ENCODE measurements around the gene CGNL1. TPM values are rescaled to one million over a fixed set of nuclear protein-coding genes. Genes with fewer than 3 reads are reported as not detected.

The CGNL1 gene
- total RNA-seq, 1 donor from 2014 or later: 4.0 TPM

GRCh38 chr15:57592836-57593420, 216.6 kb downstream of the CGNL1 start:
- DNase-seq (ENCODE audit: low read depth): no peak

DNA sequence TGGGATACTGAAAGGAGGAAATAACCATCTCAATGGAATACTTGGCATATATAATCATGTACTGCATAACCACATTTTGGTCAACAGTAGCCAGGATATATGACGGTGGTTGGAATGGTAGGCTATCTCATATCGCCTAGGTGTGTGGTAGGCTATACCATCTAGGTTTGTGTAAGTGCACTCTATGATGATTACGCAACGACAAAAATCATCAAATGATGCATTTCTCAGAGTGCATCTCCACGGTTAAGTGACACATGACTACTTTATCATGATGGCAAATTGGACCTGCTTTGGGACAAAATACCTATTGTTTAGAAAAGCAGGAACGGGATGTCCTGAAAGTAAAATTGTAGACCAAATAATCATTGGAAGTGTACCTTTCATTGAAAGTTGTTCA, 218.2 kb downstream of the CGNL1 start:
- no peak for DNase-seq (ENCODE audit: low read depth)

GRCh38 chr15:57595011-57595866, 218.9 kb downstream of the CGNL1 start:
- peak; percentile 81 for DNase-seq (ENCODE audit: low read depth)

DNA sequence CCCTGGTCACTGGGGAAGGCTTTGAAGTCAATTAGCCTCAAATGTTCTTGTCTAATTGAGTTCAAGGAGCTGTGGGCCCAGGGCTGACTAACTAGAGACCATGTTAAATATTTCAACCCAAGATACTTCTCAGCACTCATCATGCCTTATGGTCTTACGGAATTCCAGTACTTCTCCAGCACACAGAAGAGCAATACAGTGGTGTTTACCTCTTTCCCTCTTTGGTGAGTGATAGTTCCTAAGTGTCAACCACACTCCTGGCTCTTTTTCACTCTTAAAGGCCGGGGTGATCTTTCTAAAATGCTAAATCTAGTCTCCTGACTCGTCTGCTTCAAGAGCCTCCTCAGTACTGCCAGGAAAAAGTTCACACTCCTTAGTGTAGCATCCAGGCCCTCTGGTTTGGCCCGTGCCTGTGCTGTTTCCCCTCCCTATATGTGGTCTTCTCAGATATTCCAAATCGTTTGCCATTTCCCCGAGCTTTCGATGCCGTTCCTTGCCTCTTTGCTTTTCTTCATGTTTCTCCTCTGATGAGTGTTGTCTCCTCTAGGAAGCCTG, 220.1 kb downstream of the CGNL1 start:
- peak; percentile 81 for DNase-seq (ENCODE audit: low read depth)

- no peak for DNase-seq (ENCODE audit: low read depth)
Measured at GRCh38 chr15:57596978-57597377, 220.7 kb downstream of the CGNL1 start.

DNA sequence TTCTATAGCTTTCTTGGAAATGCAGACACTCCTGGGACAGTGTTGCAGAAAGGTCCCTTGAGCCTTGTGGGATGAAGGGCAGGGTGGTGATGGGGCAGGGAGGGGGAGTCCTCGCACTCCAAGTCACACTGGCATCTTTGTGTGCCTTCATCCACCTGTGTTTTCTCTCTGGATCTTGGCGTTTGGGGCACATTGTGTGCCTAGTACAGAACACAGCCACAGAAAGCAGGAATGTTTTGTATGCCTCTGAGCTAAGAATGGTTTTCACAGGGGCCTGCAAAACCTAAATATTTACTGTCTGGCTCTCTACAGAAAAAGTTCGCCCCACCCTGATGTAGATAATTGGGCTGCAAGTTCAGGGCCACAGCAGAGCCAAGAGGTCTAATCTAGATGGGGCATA, 221.1 kb downstream of the CGNL1 start:
- no peak for DNase-seq (ENCODE audit: low read depth)

DNA sequence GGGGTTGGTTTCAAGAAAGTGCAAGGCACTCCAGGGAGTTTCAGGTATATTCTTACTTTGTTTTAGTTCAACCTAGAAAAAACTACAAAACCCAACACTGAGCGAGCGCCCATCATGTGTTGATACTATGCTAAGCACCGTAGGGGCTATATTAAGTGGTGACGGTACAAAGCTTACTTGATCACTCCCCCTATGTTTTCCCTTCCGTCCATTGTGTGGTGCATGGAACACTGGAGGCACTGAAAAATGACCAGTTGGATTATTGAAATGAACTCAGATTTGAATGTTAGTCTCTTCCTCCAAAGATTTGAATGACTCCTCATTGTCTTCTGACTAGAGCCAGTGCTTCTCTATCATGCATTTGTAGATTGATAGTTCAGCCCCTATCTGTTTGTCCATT, 222.0 kb downstream of the CGNL1 start:
- DNase-seq (ENCODE audit: low read depth): no peak

DNA sequence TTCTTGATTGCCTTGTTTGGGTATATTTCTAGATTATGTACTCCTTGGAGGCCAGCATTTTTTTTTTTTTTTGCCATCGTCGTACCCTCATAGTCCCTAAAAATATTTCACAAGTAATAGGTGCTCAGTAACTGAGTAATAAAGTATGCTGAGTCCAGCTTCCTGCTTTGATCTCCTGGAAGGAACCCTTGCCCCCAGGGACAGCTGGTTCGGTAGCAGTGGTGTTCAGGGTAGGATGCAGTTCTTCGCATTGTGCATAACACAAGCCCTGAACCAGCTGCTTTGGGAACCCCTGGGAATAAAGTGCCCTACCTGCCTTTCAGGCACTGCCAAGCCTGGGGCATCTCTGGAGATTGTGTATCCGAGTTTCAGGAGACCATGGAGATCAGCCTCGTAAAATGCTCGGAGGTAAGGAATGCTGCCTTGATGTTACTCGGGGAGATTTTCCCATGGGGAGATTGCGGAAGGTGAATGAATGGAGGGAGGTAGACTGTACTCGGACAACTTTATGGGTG, 223.0 kb downstream of the CGNL1 start:
- DNase-seq (ENCODE audit: low read depth): no peak

- no peak for DNase-seq (ENCODE audit: low read depth)
Measured at GRCh38 chr15:57600197-57600596, 223.9 kb downstream of the CGNL1 start.

Other genes with a start within 250 kb of the CGNL1 start
- gene MYZAP, start 215.4 kb downstream of the CGNL1 start, total RNA-seq: 1.5 and 3.9 TPM in 2 replicates

Data from myocyte (in vitro differentiated cells).